Measurements from ENCODE around the gene DIAPH2. TPM values are rescaled to one million over a fixed set of nuclear protein-coding genes. Genes with fewer than 3 reads are reported as not detected.

DIAPH2 gene
- total RNA-seq, 1 experiment from 2014 or later: 10.9 TPM

DNA sequence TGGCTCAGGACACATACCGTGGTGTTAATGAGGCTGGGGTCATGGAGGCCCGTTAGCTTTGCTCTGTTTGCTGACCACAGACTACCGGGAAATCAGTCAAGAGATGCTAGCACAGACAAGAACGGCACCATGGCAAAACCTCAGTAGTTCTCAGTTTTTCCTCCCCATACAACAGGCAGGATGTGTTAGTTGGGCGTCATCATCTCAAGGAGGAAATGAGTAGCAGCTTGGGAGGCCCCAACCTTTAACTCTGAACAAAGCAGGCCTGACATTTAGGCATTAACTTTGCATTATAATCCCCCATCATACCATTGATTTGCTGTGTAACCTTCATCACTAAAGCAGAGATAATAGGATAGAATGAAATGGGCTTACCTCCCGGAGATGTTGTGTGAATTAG, 913.3 kb downstream of the DIAPH2 start:
- H3K27ac ChIP-seq (ENCODE audit: low read depth, low read length): no peak overlapping the region
- no peak overlapping the region for H2AFZ ChIP-seq (ENCODE audit: low read depth, low read length, poor library complexity, severe bottlenecking)
- no peak overlapping the region for H3K9ac ChIP-seq (ENCODE audit: low read length)
- H3K27me3 ChIP-seq (ENCODE audit: insufficient read depth, low read length): no peaks in the 10 kb centered on the region
- H4K20me1 ChIP-seq (ENCODE audit: insufficient read depth): no peaks in the 10 kb centered on the region
- no peaks in the 10 kb centered on the region for H3K4me1 ChIP-seq (ENCODE audit: control insufficient read depth in 1 of 2, insufficient read depth in 2 of 2, low read length in 2 of 2)
- POLR2A ChIA-PET: no interaction called here
- H3K4me2 ChIP-seq (ENCODE audit: low read length): no peak overlapping the region
- no peaks in the 10 kb centered on the region for H3K9me2 ChIP-seq (ENCODE audit: insufficient read depth)
- no peaks in the 10 kb centered on the region for H3K9me3 ChIP-seq (ENCODE audit: control insufficient read depth in 1 of 2, insufficient read depth in 1 of 2, low read depth in 1 of 2, low read length in 2 of 2)
- DNase-seq (ENCODE audit: low read depth, low spot score) (no peak), ATAC-seq (no peak)
- no peaks in the 10 kb centered on the region for H3K36me3 ChIP-seq (ENCODE audit: control insufficient read depth in 1 of 2, insufficient read depth in 2 of 2, low read length in 2 of 2)
- H3K79me2 ChIP-seq (ENCODE audit: insufficient read depth, low read length): no peaks in the 10 kb centered on the region
- RAD21 ChIA-PET (ENCODE audit: low non-redundant PET in 1 of 2, low total read pairs in 2 of 2, uncharacterized antibody in 2 of 2, unreplicated experiment in 2 of 2): no interaction called here
- intact Hi-C loops (cut with micrococcal nuclease): no loop called here
- BruUV-seq (replicated peaks): no TSS peak
- no peak overlapping the region for H3K4me3 ChIP-seq (replicated peaks in 1 of 2; ENCODE audit: low read depth in 1 of 2, low read length in 2 of 2)
- TF ChIP-seq SIN3A (IDR thresholded peaks at IDR 0.05; ENCODE audit: low read depth): no peak
- TF ChIP-seq ZFX (IDR thresholded peaks at IDR 0.05): no peak
- no peak for TF ChIP-seq CEBPB (IDR thresholded peaks at IDR 0.05; ENCODE audit: low read depth)
- no peak for TF ChIP-seq SP1 (IDR thresholded peaks at IDR 0.05; ENCODE audit: low read depth)
- no peak for TF ChIP-seq FOSL1 (IDR thresholded peaks at IDR 0.05; ENCODE audit: low read depth)
- TF ChIP-seq, protein P1, sequence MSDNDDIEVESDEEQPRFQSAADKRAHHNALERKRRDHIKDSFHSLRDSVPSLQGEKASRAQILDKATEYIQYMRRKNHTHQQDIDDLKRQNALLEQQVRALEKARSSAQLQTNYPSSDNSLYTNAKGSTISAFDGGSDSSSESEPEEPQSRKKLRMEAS (IDR thresholded peaks at IDR 0.05): no peak
- no peak for TF ChIP-seq TCF7L2 (IDR thresholded peaks at IDR 0.05; ENCODE audit: borderline replicate concordance, extremely low read depth, insufficient read depth, insufficient read length)
- TF ChIP-seq ELF1 (IDR thresholded peaks at IDR 0.05; ENCODE audit: borderline replicate concordance, low read depth): no peak
- TF ChIP-seq JUND (IDR thresholded peaks at IDR 0.05): no peak
- TF ChIP-seq EZH2 (IDR thresholded peaks at IDR 0.05): no peak
- TF ChIP-seq RAD21 (IDR thresholded peaks at IDR 0.05; ENCODE audit: low read depth): no peak
- TF ChIP-seq YY1 (IDR thresholded peaks at IDR 0.05; ENCODE audit: extremely low read depth, insufficient replicate concordance, low read depth, low read length): no peak
- TF ChIP-seq, protein P2, sequence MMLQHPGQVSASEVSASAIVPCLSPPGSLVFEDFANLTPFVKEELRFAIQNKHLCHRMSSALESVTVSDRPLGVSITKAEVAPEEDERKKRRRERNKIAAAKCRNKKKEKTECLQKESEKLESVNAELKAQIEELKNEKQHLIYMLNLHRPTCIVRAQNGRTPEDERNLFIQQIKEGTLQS (IDR thresholded peaks at IDR 0.05): no peak
- no peak for TF ChIP-seq POLR2A (IDR thresholded peaks at IDR 0.05; ENCODE audit: borderline replicate concordance, extremely low read depth, insufficient read depth, insufficient read length)
- CTCF ChIA-PET: no interaction called here

All from HCT116 (cell line).